Transverse colon (tissue), 1 donor: ENCODE data around the gene OR5T2.

ENCODE experiments used
- EP300 ChIP-seq: sonication (generic); formaldehyde crosslinking; IDR thresholded peaks from one replicate; pipeline ENCODE4 v1.6.1; 2017; ENCODE audit warnings: antibody characterized with exemption, low read depth
- POLR2A ChIP-seq: fragments of 450-650 bp; IDR thresholded peaks from one replicate; pipeline ENCODE4 v1.6.1; 2016; ENCODE audit warnings: antibody characterized with exemption, mild to moderate bottlenecking, moderate library complexity

DNA sequence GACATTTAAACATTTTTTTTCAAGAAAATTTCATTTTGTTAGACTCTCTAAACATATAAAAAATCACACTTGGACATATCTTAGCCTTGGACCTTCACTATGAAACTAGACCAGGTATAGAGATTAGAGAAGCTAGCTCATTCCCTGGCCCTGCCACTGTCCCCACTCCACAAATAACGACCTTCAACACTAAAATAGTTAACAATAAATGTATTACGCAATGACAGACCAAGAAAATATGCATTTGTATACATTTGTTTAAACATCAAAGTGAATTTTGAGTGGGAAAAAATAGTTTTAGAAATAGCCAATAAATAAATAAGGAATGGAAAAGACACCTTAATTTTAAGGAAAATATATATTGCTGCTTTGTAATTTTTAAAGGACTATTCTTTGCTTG, 36.7 kb downstream of the OR5T2 start:
- TF ChIP-seq POLR2A: no peak
- TF ChIP-seq EP300: no peak
